EH (cell line): ENCODE results near the gene CCT8L2.
"Not testable (repeated sequence)": the region's sequence is repeated elsewhere in the genome, so short reads cannot be mapped to it uniquely, and the experiment has no call there.

Experiments
- DNase-seq: peaks from one replicate; pipeline ENCODE4 v3.0.0-alpha.2; 2015; ENCODE audit warnings: low read depth

The CCT8L2 gene, protein sequence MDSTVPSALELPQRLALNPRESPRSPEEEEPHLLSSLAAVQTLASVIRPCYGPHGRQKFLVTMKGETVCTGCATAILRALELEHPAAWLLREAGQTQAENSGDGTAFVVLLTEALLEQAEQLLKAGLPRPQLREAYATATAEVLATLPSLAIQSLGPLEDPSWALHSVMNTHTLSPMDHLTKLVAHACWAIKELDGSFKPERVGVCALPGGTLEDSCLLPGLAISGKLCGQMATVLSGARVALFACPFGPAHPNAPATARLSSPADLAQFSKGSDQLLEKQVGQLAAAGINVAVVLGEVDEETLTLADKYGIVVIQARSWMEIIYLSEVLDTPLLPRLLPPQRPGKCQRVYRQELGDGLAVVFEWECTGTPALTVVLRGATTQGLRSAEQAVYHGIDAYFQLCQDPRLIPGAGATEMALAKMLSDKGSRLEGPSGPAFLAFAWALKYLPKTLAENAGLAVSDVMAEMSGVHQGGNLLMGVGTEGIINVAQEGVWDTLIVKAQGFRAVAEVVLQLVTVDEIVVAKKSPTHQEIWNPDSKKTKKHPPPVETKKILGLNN

DNA sequence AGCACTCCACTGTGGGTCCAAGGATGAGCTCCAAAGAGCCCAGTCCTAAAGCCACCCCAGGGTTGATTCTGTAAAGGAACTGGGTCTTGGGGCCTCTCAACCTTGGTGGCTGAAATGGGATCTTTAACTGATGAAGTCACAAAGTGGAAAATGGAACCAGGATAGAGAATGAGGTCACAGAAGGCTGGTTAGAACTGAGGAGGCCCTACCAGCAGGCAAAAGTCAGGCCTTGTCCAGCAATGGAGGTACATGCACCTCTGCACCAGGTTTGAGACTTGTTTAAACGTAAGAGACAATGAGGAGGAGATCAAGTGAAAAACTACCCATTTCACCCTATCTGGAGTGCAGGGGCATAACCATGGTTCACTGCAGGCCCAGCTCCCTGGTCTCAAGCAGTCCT is at the start of gene CCT8L2:
Gene CCT8L2 (minus strand): TSS at position 101 of the 400 bp plus-strand sequence. CDS start 260 bp downstream, outside the sequence.
- DNase-seq: not testable (repeated sequence)

DNA sequence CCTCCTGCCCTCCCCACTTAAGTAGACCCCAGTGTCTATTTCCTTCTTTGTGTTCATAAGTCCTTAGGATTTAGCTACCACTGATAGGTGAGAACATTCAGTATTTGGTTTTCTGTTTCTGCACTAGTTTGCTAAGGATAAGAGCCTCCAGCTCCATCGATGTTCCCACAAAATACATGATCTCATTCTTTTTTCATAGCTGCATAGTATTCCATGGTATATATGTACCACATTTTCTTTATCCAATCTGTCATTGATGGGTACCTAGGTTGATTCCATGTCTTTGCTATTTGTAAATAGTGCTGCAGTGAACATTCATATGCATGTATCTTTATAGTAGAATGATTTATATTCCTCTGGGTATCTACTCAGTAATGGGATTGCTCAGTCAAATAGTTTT is 42.8 kb upstream of the CCT8L2 start:
- not testable (repeated sequence) for DNase-seq

DNA sequence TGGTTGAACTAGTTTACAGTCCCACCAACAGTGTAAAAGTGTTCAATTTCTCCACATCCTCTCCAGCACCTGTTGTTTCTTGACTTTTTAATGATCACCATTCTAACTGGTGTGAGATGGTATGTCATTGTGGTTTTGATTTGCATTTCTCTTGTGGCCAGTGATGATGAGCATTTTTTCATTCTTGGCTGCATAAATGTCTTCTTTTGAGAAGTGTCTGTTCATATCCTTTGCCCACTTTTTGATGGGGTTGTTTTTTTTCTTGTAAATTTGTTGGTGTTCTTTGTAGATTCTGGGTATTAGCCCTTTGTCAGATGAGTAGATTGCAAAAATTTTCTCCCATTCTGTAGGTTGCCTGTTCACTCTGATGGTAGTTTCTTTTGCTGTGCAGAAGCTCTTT is 41.5 kb upstream of the CCT8L2 start:
- DNase-seq: not testable (repeated sequence)

DNA sequence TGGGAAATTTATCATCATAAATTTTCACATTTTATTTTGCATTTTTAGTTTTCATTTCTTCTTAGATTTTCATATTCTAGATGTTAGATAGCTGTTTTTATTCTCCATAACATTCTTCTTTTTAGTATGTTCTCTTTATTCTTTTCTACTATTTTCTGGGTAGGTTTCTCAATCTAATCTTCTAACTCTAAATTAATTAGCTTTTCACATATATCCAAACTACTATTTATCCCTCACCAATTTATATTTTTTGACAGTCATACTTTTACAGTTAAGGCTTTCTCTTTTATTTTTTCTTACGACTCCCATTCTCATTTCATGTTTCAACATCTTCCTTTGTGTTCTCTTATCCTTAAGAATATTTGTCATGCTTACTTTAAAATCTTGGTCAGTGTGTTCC is 35.9 kb upstream of the CCT8L2 start:
- not testable (repeated sequence) for DNase-seq

DNA sequence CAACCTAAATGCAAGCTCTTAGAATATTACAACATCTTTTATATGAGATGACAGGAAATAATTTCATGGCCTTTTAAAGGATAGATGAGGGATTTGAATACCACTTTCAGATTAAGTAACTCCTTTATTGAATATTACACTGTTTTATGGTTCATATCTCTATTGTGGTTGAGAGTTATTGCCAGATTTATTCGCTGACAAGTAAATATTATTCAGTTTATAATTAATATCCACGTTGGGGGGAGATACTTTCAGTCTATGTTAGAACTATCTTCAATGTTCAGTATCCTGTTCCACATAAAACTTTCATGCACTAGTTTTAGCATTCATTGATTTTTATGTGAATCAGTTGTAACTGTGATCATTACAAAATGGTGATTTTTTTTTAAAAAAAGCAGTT is 32.4 kb upstream of the CCT8L2 start:
- DNase-seq: not testable (repeated sequence)

DNA sequence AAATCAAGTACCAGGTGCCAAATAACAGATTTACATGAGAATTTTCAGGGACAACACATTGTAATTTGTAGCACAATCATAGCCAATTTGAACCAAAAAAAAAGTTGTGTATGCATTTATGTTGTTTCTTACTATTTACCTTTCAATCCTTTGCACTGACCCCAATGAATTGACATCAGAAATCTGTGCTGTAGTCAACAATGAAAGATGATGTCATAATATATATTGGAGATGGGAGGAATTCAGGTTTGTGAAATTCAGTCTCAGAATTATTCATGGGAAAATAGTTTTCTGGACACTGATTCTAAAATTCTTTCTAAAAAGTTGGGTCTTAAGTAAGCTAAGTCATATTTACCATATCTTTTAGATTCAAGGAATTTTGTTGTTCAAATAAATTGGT is 31.0 kb upstream of the CCT8L2 start:
- not testable (repeated sequence) for DNase-seq

DNA sequence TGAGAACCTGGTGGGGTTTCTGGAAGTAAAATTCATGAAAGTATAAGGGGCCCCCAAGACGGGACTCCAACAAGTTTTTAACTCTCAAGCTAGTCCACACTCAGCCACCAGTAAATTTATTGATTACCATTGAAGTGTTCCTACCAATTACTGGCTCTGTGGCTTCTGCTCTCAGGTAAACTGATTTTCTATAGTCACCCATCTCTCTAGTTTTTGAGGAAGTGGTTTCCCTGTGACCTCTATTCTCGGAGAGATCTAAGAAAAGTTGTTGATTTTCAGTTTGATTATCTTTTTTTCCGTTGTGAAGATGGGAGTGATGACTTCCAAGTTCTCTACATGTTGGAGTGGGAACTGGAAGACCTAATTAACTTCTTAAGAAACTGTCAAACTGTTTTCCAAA is 24.9 kb upstream of the CCT8L2 start:
- not testable (repeated sequence) for DNase-seq

DNA sequence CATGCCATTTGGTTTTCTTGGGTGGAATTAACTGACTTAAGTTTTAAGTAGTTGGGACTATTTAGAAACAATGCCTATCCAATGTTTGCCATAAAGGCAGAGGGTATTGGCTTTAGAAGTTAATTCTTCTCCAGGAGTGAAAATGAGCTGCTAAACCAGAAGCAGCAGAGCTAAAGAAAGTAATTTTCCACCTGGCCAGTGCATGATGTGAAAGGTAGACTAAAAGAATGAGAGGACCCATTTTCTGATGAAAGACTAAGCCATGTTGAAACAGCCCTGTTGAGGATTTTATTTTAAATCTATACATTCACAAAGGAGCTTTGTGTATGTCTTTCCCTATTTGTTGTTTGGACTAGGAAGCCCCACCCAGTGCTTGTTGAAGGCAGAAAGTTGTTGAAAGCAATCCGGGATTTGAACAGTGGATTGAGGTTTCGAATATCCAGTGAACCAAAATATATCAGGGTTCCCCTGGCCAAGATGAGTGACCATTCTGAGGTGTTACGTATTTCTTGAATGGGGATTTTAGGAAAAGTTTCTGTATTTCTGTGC is 23.9 kb upstream of the CCT8L2 start:
- DNase-seq: not testable (repeated sequence)

DNA sequence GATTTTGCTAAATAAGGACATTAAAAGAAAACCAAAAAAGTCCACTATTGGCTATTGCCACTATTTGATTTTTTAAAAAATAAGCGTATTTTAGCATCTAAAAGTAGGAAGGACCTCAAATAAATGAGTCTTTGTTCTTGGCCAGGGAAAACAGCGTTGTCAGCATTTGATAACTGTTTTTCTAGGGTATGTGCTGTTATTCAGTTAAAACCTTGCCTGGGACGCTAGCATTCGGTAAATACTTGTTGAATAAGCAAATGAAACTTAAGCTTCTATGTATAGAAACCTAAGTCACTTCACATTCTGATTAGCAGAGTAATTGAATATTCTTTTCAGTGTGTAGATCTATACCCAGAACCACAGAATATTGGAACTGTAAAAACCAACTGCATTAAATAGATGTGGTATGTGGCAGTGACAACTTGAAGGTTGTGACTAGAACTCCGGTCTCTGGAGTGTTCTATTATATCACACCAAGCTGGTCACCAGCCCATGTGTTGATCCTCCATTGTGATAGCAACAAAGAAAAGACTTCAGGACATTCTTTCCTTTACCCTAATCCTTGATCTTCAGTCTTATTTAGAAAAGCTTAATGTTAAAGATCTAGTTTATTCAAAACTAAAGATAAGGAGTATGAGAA is 23.1 kb upstream of the CCT8L2 start:
- not testable (repeated sequence) for DNase-seq

DNA sequence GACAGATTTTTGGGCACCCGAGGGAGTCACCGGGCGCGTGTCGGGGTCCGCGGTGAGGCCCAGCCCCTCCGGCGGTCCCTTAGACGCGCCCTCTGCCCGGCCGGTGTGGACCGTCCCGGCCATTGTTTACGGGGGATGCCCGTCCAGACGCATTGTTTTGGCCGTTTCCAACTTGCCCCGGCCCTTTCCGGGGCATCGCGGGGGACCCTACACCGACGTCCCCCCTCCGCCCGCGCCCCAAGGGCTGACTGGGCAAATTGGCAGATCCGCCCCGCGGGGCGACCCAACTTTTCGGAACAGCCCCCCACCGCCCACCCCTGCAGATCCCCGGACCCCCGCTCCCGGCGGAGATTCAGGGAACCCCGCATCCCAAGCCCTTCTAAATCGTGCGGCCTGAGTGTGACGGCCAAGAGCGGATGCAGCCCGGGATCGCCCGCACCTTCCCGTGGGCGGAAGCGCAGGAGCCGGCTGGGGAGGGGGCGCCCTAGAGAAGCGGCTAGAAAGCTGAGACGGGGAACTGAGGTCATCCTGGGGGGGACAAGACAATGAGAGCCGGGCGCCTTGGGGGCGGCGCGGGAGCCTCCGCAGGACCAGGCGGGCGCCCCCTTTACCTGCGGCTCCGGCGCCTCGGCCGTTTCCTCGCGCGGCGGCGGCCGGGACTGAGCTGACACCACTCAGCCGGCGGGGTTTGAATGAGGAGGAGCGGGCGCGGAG is 17.1 kb upstream of the CCT8L2 start:
- no peak for DNase-seq

DNA sequence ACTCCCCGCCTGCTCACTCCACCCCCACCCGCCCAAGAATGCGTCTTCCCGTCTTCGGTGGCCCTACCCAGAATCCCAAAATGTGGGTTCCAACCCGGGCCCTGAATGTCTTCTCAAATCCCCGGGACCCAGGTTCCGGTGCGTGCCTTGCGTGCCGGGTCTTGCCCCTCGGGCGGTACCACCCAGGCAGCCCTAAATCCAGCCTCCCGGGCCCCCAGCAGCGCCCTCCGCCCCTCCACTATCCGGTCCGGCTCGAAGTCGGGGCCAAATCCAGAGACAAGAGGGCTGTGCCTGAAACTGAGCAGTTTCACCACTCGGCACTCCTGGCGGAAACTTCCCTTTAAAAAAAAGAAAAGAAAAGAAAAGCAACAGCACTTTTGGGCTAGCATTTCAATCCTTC is 16.3 kb upstream of the CCT8L2 start:
- no peak for DNase-seq

DNA sequence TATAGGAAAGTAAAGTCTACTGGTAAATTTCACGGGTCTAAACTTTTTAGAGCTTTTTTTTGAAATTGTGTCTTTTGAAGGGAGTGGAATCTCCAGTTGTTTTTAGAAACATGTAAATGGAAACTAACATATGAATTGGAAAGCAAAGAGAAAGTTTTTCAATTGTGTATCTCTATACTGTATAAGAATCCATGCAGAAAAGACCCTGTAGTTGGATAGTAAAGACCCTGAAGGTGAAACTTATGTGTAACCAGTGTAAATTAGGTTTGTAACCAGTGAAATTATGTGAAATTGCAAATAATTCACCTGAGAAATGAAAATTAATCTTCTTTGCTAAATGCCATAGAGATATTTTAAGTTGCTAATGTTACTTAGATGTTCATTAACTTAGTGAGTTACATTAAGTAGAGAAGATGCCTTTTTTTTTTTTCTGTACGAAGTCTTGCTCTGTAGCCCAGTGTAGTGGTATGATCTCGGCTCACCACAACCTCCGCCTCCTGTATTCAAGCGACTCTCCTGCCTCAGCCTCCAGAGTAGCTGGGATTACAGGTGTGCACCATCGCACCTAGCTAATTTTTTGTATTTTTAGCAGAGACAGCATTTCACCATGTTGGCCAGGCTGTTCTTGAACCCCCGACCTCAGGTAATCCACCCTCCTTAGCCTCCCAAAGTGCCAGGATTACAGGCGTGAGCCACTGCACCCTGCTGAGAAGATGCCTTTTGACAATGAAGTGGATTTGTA is 11.8 kb upstream of the CCT8L2 start:
- DNase-seq: not testable (repeated sequence)

DNA sequence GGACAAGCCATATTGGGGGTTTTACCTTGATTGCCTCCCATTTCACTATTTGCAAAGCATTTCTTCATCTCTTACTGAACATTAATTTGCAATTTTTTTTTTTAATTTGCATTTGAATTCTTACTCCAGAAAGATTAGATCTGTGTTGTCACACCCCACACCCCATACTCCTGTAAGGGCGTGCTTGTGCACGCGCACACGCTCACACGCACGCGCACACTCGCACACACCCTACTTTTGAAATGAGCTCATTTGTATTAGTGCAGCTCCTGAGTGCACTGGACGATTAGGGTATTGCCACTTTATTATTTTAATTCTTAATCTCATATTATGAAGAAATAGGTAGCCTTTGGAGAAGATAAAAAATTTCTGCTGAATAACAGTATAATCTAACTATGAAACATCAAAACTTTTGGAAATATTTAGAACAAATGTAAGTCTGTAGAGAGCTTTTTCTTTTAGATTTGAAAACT is 11.2 kb upstream of the CCT8L2 start:
- DNase-seq: not testable (repeated sequence)

DNA sequence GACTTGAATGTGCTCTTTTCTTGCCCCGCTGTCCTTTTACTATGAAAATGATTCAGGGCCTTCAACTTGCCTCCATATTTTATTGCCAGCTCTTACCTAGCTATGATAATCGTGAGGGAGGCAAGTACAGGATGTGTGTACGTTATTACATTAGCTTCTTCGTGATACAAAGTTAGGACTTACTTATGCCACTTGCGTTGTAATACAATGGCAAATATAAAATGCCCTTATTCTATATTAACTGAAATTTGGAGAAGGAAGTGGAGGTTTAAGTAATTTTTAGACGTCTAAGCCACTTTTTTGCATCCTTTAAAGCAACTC is 10.8 kb upstream of the CCT8L2 start:
- DNase-seq: no peak

DNA sequence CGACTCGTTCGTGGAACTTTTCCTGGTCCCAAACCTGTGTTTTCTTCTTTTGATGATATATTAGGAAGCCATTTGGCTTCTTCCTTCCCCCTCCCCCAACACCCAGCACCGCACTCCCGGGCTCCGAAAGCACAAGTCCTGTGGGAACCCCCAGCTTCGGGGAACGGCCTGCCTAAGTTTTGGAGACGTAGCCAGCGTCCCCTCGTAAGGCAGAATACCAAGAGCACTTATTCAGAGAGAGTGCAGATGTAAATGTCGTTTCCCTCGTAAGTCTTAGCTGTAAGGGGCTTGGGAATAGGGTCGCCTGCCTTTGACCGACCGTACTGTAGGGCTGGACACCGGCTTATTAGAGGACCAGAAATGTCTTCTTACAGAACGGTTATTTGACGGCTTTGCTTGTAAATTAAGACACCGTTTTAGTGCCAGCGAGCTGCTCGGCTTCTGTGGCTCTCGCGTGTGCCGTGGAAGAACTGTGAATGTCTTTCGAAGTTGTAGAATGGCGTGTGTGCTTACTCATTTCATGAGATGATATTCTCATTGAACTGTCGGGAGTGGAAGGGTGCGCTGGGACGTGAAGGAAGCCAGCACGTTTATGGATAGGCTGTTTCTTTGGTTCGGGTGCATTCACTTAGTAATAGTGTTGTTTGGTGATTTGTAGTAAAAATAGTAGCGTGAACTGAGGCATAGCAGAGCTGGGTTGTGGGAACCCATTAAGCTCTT is 10.3 kb upstream of the CCT8L2 start:
- DNase-seq: not testable (repeated sequence)

DNA sequence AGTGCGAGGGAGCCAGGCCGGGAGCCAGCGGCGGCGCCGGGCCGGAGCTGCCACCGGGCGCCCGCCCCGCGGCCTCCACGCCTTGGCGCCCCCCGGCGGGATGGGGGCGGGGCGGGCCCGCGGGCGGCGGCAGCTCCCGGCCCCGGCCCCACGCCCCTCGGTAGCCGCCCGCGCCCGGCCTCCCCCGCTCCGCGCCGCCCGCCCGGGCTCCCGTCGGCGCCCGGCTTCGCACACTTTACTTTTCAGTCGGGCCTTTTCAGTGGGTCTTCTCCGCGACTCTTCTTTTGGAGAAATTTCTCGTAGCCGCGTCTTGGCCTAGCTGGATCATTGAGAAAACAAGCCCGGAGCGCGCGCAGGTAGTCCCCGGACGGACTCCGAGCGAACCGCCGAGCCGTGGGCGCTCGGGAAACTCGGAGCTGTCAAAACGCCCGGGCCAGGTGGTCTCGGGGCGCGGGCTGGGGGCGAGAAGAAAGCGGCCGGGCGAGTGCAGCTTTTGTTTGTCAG is 9.7 kb upstream of the CCT8L2 start:
- DNase-seq: not testable (repeated sequence)

DNA sequence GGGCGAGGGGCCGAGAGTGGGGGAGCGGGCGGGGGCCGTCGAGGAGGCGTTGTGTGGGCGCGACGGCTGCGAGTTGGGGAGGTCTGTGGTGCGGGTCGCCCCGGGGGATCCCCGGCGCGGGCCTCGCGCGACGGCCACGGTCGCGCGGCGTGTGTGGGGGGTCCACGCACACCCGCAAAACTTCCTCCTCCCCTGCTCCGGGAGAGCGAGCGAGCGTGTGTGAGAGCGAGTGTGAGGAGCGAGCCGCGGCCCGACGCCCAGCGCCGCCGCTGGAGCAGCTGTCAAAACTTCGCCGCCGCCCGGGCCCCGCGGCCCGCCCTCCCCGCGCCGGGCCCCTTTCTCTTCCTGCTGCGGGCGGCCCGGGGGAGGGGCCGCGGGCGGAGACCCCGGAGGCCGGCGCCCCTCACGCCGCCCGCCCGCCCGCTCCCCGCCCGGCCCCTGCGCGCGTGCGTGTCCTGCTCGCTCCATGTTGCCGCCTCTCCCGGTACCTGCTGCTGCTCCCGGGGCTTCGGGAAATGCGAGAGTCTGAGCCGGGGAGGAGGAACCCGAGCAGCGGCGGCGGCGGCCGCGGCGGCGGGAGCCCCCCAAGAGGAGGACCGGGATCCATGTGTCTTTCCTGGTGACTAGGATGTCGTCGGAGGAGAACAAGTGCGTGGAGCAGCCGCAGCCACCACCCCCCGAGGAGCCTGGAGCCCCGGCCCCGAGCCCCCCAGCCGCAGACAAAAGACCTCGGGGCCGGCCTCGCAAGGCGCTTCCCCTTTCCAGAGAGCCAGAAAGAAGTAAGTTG is 9.0 kb upstream of the CCT8L2 start:
- no peak for DNase-seq

DNA sequence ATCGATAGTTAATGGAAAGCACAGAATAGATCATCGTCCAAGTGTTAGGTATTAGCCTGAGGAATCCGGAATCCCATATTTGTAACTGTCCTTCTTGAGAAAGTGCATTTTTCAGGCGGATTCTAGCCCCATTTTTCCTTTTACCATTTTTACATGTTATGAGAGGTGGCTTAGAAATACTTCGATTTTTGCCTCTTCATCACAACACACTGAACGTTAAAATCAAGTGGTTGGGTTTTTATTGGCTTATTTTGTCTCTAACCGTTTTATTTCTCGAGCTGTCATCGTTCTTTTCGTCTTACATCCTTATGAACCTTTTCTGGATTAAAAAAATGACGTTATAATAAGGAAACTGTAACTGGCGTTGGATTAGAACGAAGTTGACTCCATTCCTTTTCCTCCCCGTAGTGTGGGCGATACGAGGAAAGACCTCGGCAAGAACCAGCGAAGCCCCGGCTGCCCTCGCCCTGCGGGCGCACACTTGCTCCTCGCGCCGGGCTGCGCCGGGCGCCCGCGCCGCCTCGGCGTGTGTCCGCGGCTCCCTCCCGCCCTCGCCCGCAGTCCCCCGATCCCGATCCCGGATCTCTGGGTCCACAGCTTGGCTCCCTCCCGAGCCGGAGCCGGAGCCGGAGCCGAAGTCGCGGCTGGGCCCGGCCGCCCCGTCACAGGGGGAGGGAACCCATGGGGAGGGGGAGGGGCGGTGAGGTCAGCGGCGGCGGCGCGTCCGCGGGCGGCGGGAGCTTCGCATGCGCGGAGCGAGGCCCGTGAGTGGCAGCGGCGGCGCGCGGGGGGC is 8.2 kb upstream of the CCT8L2 start:
- not testable (repeated sequence) for DNase-seq

DNA sequence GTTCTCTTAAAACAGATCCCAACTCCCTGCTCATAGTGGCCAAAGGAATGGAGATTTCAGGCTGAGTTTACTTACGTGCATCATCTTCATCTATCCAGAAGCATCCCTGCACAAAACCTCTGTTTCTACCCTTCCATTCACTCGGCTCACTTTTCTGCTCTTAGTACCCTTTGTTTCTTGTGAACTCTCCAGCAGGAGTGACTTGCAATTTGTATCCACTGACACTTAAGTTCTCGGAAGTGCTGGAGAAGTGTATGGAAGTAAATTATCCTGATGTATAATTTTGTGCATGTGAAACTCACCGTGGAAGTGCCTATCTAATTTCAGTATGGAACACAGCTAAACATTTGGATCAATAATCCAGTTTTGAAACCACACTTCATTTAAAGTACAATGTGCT is 7.0 kb upstream of the CCT8L2 start:
- not testable (repeated sequence) for DNase-seq
